GM12878 (cell line): ENCODE results near the gene LTBP2. TPM values are rescaled to one million over a fixed set of nuclear protein-coding genes. Genes with fewer than 3 reads are reported as not detected.

ENCODE experiments used
- ATAC-seq: fragments of 200-7000 bp; cut with Tn5 transposase; 3 replicates; pipeline ENCODE4 v1.9.1; 2020; ENCODE audit warnings: mild to moderate bottlenecking, moderate library complexity
- BruUV-seq: library from RNA; stranded (reverse); fragments of 400-500 nt; replicated peaks from 2 replicates; lab custom pipeline; 2021; lab: Mats Ljungman, UMichigan
- CTCF ChIA-PET: fragments of 300-600 bp; sonication (Branson Sonifier 250); formaldehyde crosslinking; extraction: SDS; loops from one replicate; lab custom pipeline; 2021; ENCODE audit warnings: inconsistent platforms; lab: Yijun Ruan, JAX
- POLR2A ChIA-PET: fragments of 350-600 bp; formaldehyde crosslinking; extraction: SDS; loops from one replicate; lab custom pipeline; 2021; ENCODE audit warnings: inconsistent platforms; lab: Charles Lee
- RAD21 ChIA-PET: fragments of 300-600 bp; sonication (Branson Sonifier 250); formaldehyde crosslinking; loops from one replicate; lab custom pipeline; 2023; ENCODE audit warnings: antibody characterized with exemption; ENCODE audit not compliant: unreplicated experiment; lab: Charles Lee
- SMC1A ChIA-PET: fragments of 300-600 bp; sonication (Branson Sonifier 250); formaldehyde crosslinking; loops from one replicate; lab custom pipeline; 2023; ENCODE audit not compliant: unreplicated experiment, uncharacterized antibody; lab: Charles Lee
- DNase-seq: peaks from one replicate; pipeline ENCODE4 v3.0.0-alpha.2; 2011; ENCODE audit warnings: low read depth, low spot score
- FAIRE-seq: peaks from 3 replicates; lab custom pipeline; 2011; peaks lifted over from hg19 to GRCh38; lab: Jason Lieb, UNC
- H2AFZ ChIP-seq: 2 replicates; pipeline ENCODE4 v1.6.0; 2011; ENCODE audit warnings: low read depth, low read length, control low read depth; ENCODE audit not compliant: control insufficient read depth
- H3K27ac ChIP-seq: 2 replicates; pipeline ENCODE4 v1.5.1; 2011; ENCODE audit warnings: control low read depth; ENCODE audit not compliant: control insufficient read depth, insufficient read depth
- H3K27me3 ChIP-seq, 2 experiments: replicated peaks in 1 of 2; 2 replicates each; pipeline versions ENCODE4 v1.6.0 to v1.6.1; 2011; ENCODE audit warnings: low read length in 1 of 2; ENCODE audit not compliant: control insufficient read depth in 2 of 2, insufficient read depth in 2 of 2
- H3K36me3 ChIP-seq, 2 experiments: 2 replicates each; pipeline ENCODE4 v1.5.1; 2011; ENCODE audit warnings: low read length in 1 of 2; ENCODE audit not compliant: control insufficient read depth in 2 of 2, insufficient read depth in 2 of 2
- H3K4me1 ChIP-seq: 2 replicates; pipeline ENCODE4 v1.6.1; 2011; ENCODE audit warnings: mild to moderate bottlenecking, low read length, moderate library complexity, mixed read lengths; ENCODE audit not compliant: control insufficient read depth, insufficient read depth
- H3K4me2 ChIP-seq: 2 replicates; pipeline ENCODE4 v1.6.0; 2011; ENCODE audit warnings: control low read depth; ENCODE audit not compliant: control insufficient read depth, insufficient read depth
- H3K4me3 ChIP-seq: fragments of 200-600 bp; sonication (generic); 2 replicates; pipeline ENCODE4 v1.5.1; 2016
- H3K79me2 ChIP-seq: 2 replicates; pipeline ENCODE4 v1.6.0; 2011; ENCODE audit warnings: low read length; ENCODE audit not compliant: control insufficient read depth, insufficient read depth
- H3K9ac ChIP-seq: 2 replicates; pipeline ENCODE4 v1.8.0; 2011; ENCODE audit warnings: low read length, control low read depth, mixed read lengths; ENCODE audit not compliant: control insufficient read depth, insufficient read depth
- H3K9me3 ChIP-seq: replicated peaks from 3 replicates; pipeline ENCODE4 v1.5.1; 2011; ENCODE audit warnings: mild to moderate bottlenecking, low read length; ENCODE audit not compliant: control insufficient read depth, insufficient read depth
- H4K20me1 ChIP-seq: 2 replicates; pipeline ENCODE4 v1.6.0; 2011; ENCODE audit not compliant: control insufficient read depth, insufficient read depth
- HDAC2 ChIP-seq: fragments of 200-600 bp; sonication (generic); IDR thresholded peaks from 2 replicates; pipeline ENCODE4 v1.6.1; 2017
- MEF2B ChIP-seq: fragments of 450-650 bp; IDR thresholded peaks from 2 replicates; pipeline ENCODE4 v1.6.1; 2018; ENCODE audit warnings: mild to moderate bottlenecking, moderate library complexity; ENCODE audit not compliant: partially characterized antibody, poor library complexity, severe bottlenecking
- NR2F1 ChIP-seq: fragments of 450-650 bp; conservative IDR thresholded peaks from 2 replicates; pipeline ENCODE4 v1.6.1; 2017; ENCODE audit warnings: mild to moderate bottlenecking
- PAX5 ChIP-seq: IDR thresholded peaks from 2 replicates; pipeline ENCODE4 v1.6.1; 2011; ENCODE audit warnings: low read depth, low read length, borderline replicate concordance
- SIX5 ChIP-seq: IDR thresholded peaks from 2 replicates; pipeline ENCODE4 v1.6.1; 2011; ENCODE audit warnings: mild to moderate bottlenecking, low read depth, low read length, moderate library complexity; ENCODE audit not compliant: severe bottlenecking
- ZBED1 ChIP-seq: IDR thresholded peaks from 2 replicates; pipeline ENCODE4 v1.6.1; 2016; ENCODE audit warnings: borderline replicate concordance
- ZZZ3 ChIP-seq: IDR thresholded peaks from 2 replicates; pipeline ENCODE4 v1.6.1; 2011; ENCODE audit warnings: low read depth; ENCODE audit not compliant: control insufficient read depth, insufficient read length
- WGBS: methylation state at CpG from one replicate; pipeline ENCODE4 v1.1.6; 2016; ENCODE audit warnings: low lambda C conversion rate; ENCODE audit not compliant: insufficient replicate concordance, insufficient coverage; ENCODE audit errors: missing lambda C conversion rate; 5-methylcytosine and 5-hydroxymethylcytosine counted together
- in situ Hi-C: fragments of 300-500 bp; cut with MboI; formaldehyde crosslinking; loops from 9 replicates; pipeline ENCODE4 v1.14.3; 2018; ENCODE audit warnings: mixed read lengths
- intact Hi-C: fragments of 100-400 bp; cut with micrococcal nuclease; formaldehyde crosslinking; loops from one replicate; pipeline ENCODE4 v1.14.2; 2022; ENCODE audit not compliant: unreplicated experiment
- polyA plus RNA-seq, 11 experiments: library from polyadenylated mRNA; depleted of rRNA in 4 of 11; unstranded in 6 of 11; stranded (reverse) in 5 of 11; fragments of >200 nt; fragmentation: Nextera tagmentation in 4 of 11; fragmentation: Illumina TruSeq in 1 of 11; extraction: Ambion mirVana in 4 of 11; extraction: Trizol in 1 of 11; gene quantifications; 1 replicate in 1 of 11; 2 replicates in 10 of 11; pipeline versions ENCODE4 v1.2.1 to v1.2.3, GENCODE V29; 2011 to 2016; ENCODE audit warnings: inconsistent platforms in 2 of 11, missing spikeins in 2 of 11, low read depth in 1 of 11
- total RNA-seq, 4 experiments: library from RNA; depleted of rRNA in 3 of 4; stranded (reverse); fragments of >200 nt in 3 of 4; fragmentation: Illumina TruSeq in 1 of 4; extraction: Trizol in 1 of 4; gene quantifications; 2 replicates each; pipeline versions ENCODE4 v1.2.1 to v1.2.3, GENCODE V29; 2013 to 2021
- TF ChIP-seq, protein P1 (sequence below): IDR thresholded peaks from 2 replicates; pipeline ENCODE4 v1.6.1; 2012; ENCODE audit warnings: low read depth, low read length, improper control_type of control experiment
- TF ChIP-seq, protein P2 (sequence below): IDR thresholded peaks from 2 replicates; pipeline ENCODE4 v1.6.1; 2011; ENCODE audit warnings: low read depth, low read length, improper control_type of control experiment, borderline replicate concordance
- TF ChIP-seq, protein P3 (sequence below): IDR thresholded peaks from 2 replicates; pipeline ENCODE4 v1.6.1; 2011; ENCODE audit warnings: mild to moderate bottlenecking, low read depth, low read length, moderate library complexity; ENCODE audit not compliant: insufficient replicate concordance

The LTBP2 gene
- total and polyA plus RNA-seq, 10 of the 15 experiments (the other 5 are each of a cell fraction or from before 2014, with no cell fraction given) = 0.03 to 0.23 (median 0.06) TPM; not detected in 1

GRCh38 chr14:74504412-74504811, 107.6 kb downstream of the LTBP2 start:
- FAIRE-seq (no peak), DNase-seq (no peak), ATAC-seq (no peak)
- ChIA-PET SMC1A (interaction anchor here (0.6 kb wide), 1 partner anchor 210 kb away, joined by 4 read pairs; no protein-coding TSS in a partner anchor), CTCF (no interaction called here), POLR2A (no interaction called here), RAD21 (no interaction called here)
- Histone ChIP-seq H2AFZ (no peak overlapping the region), H3K9ac (no peak overlapping the region), H3K4me1 (no peaks in the 10 kb centered on the region), H3K4me3 (no peak overlapping the region), H3K36me3 (no peaks in the 10 kb centered on the region), H3K27me3 (no peaks in the 10 kb centered on the region; a peak in 1 of 4 replicates), H3K4me2 (no peak overlapping the region), H4K20me1 (no peaks in the 10 kb centered on the region), H3K9me3 (no peaks in the 10 kb centered on the region), H3K27ac (no peak overlapping the region), H3K79me2 (no peaks in the 10 kb centered on the region)
- 37% methylated on average over 4 of the region's 4 CpGs for WGBS
- BruUV-seq = no TSS peak
- in situ Hi-C loops (no loop called here), intact Hi-C loops (no loop called here)
- TF ChIP-seq, protein P1, sequence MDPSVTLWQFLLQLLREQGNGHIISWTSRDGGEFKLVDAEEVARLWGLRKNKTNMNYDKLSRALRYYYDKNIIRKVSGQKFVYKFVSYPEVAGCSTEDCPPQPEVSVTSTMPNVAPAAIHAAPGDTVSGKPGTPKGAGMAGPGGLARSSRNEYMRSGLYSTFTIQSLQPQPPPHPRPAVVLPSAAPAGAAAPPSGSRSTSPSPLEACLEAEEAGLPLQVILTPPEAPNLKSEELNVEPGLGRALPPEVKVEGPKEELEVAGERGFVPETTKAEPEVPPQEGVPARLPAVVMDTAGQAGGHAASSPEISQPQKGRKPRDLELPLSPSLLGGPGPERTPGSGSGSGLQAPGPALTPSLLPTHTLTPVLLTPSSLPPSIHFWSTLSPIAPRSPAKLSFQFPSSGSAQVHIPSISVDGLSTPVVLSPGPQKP = no peak
- TF ChIP-seq, protein P2, sequence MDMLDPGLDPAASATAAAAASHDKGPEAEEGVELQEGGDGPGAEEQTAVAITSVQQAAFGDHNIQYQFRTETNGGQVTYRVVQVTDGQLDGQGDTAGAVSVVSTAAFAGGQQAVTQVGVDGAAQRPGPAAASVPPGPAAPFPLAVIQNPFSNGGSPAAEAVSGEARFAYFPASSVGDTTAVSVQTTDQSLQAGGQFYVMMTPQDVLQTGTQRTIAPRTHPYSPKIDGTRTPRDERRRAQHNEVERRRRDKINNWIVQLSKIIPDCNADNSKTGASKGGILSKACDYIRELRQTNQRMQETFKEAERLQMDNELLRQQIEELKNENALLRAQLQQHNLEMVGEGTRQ = no peak
- no peak for TF ChIP-seq HDAC2

DNA sequence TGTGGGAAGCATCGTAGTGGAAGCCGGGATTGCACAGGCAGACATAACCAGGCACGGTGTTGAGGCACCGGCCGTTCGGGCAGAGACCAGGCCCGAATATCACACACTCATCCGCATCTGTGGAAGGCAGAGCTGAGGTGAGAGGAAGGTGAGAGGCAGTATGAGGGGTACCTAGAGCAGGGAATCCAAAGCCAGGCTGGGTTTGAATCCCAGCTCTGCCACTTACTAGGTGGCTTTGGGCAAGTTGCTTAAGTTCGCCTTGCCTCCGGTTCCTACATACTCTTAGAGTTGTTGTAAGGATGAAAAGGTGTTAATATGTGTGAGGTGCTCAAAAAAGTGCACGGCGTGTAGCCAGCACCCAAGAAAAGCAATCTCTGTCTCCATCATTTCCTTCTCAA, 108.1 kb downstream of the LTBP2 start:
- BruUV-seq = no TSS peak
- no peak overlapping the region for H3K4me2 ChIP-seq
- CTCF ChIA-PET = no interaction called here
- no peaks in the 10 kb centered on the region for H4K20me1 ChIP-seq
- POLR2A ChIA-PET = no interaction called here
- no peak for DNase-seq
- H3K79me2 ChIP-seq = no peaks in the 10 kb centered on the region
- TF ChIP-seq MEF2B (no peak), NR2F1 (no peak), SIX5 (no peak), ZZZ3 (no peak), ZBED1 (no peak), PAX5 (no peak)
- TF ChIP-seq, protein P3, sequence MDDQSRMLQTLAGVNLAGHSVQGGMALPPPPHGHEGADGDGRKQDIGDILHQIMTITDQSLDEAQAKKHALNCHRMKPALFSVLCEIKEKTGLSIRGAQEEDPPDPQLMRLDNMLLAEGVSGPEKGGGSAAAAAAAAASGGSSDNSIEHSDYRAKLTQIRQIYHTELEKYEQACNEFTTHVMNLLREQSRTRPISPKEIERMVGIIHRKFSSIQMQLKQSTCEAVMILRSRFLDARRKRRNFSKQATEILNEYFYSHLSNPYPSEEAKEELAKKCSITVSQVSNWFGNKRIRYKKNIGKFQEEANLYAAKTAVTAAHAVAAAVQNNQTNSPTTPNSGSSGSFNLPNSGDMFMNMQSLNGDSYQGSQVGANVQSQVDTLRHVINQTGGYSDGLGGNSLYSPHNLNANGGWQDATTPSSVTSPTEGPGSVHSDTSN = no peak
- no peak overlapping the region for H3K9ac ChIP-seq
- FAIRE-seq = no peak
- RAD21 ChIA-PET = no interaction called here
- no peak overlapping the region for H2AFZ ChIP-seq
- no peaks in the 10 kb centered on the region; a peak in 1 of 4 replicates for H3K27me3 ChIP-seq
- 89% methylated on average over 12 of the region's 12 CpGs for WGBS
- no peak for ATAC-seq
- intact Hi-C loops (no loop called here), in situ Hi-C loops (no loop called here)
- H3K9me3 ChIP-seq = no peaks in the 10 kb centered on the region
- SMC1A ChIA-PET = interaction anchor here (0.6 kb wide), 1 partner anchor 211 kb away, joined by 4 read pairs; no protein-coding TSS in a partner anchor
- no peaks in the 10 kb centered on the region for H3K4me1 ChIP-seq
- H3K4me3 ChIP-seq = no peak overlapping the region
- no peak overlapping the region for H3K27ac ChIP-seq
- H3K36me3 ChIP-seq = no peaks in the 10 kb centered on the region
